IgD-negative memory B cell (primary cell): Measurements from ENCODE around the gene ZACN. TPM values are rescaled to one million over a fixed set of nuclear protein-coding genes. Genes with fewer than 3 reads are reported as not detected.
A peak's percentile ranks its signal among the peaks of the same experiment; 100 is the strongest.

Source experiments
- H3K27ac Mint-ChIP-seq, 3 donors: one replicate each; pipeline ENCODE4 v1.8.0; 2020 to 2022; ENCODE audit warnings: mild to moderate bottlenecking in 3 of 3, mixed read lengths in 3 of 3, moderate library complexity in 1 of 3
- H3K27me3 Mint-ChIP-seq: one replicate; pipeline ENCODE4 v1.8.0; 2021; ENCODE audit warnings: mixed read lengths
- H3K36me3 Mint-ChIP-seq: one replicate; pipeline ENCODE4 v1.8.0; 2020; ENCODE audit warnings: mild to moderate bottlenecking, mixed read lengths
- H3K4me1 Mint-ChIP-seq, 3 donors: one replicate each; pipeline ENCODE4 v1.8.0; 2020 to 2022; ENCODE audit warnings: mixed read lengths in 3 of 3, mild to moderate bottlenecking in 1 of 3
- H3K4me3 Mint-ChIP-seq, 4 donors: one replicate each; pipeline ENCODE4 v1.8.0; 2020 to 2022; ENCODE audit warnings: mild to moderate bottlenecking in 4 of 4, mixed read lengths in 4 of 4, moderate library complexity in 3 of 4
- H3K9me3 Mint-ChIP-seq, 3 donors: one replicate each; pipeline ENCODE4 v1.8.0; 2020 to 2021; ENCODE audit warnings: mixed read lengths in 3 of 3, mild to moderate bottlenecking in 1 of 3
- polyA plus RNA-seq: library from polyadenylated mRNA; unstranded; fragments of 300-500 nt; fragmentation: Illumina TruSeq; gene quantifications from one replicate; pipeline ENCODE4 v1.2.3, GENCODE V29; 2021

ZACN gene
- polyA plus RNA-seq, 1 donor from 2014 or later = 1.6 TPM

DNA sequence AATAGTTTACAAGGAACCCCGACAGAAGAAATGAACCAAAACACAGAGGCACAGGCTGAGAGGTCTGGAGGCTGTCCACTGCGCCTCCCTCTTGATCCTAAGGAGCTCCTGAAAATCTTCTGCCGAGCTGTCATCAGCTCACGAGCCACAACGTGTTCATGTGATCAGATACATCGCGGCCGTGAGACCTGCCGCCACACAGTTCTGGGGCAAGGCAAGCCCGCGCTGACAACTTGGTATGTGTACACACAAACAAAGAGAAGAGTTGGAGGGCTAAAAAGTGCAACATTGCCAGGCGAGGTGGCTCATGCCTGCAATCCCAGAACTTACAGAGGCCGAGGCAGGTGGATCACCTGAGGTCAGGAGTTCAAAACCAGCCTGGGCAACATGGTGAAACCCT is 17.0 kb downstream of the ZACN start:
- H3K36me3 Mint-ChIP-seq = peaks cover 14% of the 10 kb centered on the region
- H3K4me1 Mint-ChIP-seq = peaks cover 0 to 2% (median 2%) of the 10 kb centered on the region in 3 donors
- no peak overlapping the region for H3K4me3 Mint-ChIP-seq
- H3K27ac Mint-ChIP-seq = no peak overlapping the region
- H3K27me3 Mint-ChIP-seq = no peaks in the 10 kb centered on the region
- no peaks in the 10 kb centered on the region for H3K9me3 Mint-ChIP-seq

DNA sequence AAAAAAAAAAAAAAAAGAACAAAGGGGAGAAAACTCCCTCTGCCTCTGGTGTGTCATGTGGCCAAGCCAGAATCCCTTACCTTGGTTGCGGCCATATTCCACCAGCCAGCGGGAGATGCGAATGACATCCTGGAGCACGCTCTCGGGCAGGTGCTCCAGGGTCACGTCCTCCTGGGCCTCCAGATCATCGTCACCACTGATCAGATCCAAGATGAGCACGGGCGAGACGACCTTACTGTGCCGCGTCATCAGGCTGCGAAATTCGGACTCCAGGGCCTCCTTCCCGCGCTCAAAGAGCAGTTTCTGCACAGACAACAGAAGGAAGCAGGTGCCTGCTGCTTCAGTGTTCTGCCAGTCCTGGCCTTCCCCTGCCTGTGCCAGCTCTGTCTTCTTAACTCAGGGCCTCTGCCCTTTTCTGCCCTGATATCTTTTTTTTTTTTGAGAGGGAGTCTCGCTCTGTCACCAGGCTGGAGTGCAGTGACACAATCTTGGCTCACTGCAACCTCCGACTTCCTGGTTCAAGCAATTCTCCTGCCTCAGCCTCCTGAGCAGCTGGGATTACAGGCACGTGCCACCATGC is 18.8 kb downstream of the ZACN start:
- Mint-ChIP-seq H3K4me3 (no peak overlapping the region), H3K36me3 (peaks cover 16% of the 10 kb centered on the region), H3K4me1 (peaks cover 2 to 12% (median 9%) of the 10 kb centered on the region in 3 donors)

DNA sequence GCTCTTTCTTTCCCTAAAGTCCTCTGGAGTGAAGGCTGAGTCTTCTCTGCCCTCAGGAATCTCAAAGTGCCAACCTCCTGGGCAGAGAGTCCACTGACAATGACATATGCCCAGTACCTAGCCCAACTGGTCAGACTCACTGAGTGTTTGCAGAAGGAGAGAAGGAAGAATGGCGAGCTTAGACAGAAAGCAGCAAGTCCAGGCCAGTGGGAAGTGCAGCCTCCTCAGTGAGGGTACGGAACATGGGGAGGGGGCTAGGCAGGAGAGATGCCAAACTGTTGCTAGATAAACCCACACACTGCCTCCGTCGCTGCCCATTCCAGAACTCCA is 23.9 kb downstream of the ZACN start:
- Mint-ChIP-seq H3K36me3 (peaks cover 11% of the 10 kb centered on the region), H3K27ac (peak overlapping the region; percentile 85 to 93 (median 91)), H3K9me3 (no peaks in the 10 kb centered on the region), H3K4me3 (peak overlapping the region; percentile 95 to 99 (median 96)), H3K27me3 (no peaks in the 10 kb centered on the region), H3K4me1 (peaks cover 13 to 20% (median 18%) of the 10 kb centered on the region in 3 donors)

More for the DNA sequence above, 18.8 kb downstream of the ZACN start:
- no peaks in the 10 kb centered on the region for H3K9me3 Mint-ChIP-seq
- H3K27ac Mint-ChIP-seq = no peak overlapping the region
- no peaks in the 10 kb centered on the region for H3K27me3 Mint-ChIP-seq

DNA sequence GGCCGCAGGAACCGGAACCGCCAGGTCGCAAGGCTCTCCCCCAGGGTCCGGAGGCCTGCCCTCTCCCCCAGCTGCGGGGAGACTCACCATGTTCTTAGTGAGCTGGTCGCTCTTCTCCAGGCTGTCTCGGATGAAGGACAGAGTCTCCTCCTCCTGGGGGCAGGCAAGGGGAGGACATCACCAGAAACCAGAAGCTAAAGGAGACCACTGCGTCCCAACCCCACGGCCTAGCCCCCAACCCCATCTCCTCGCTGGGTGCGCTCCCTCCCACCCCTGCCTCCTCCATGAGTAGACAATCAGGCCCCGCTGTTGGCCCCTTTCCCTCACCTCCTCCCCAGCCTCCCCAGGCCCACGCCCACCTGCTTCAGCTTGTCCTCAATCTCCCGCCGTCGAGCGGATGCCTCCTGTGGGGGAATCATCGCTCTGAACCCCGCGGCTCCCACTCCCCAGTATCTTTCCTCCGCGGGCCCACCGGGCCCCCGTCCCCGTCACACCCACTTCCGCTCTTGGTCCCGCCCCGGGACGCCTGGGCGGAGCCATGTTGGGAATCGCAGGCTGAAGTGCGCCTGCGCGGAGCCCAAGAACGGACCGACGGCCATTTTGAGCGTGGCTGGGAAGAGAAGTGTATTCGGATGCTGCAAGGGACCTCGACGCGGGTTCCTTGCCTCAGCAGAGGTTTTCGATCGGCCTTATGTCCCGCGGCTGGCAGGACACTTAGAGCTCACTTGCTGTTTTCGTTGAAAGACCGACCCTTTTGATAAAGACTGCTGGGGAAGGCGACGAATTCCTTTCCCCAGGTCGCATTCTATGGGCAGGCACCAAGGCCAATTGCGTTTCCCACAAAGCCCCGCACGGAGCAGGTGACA is 24.5 kb downstream of the ZACN start, which contains the start of gene EXOC7:
Gene EXOC7, minus strand, starts transcription at position 514 of the 866 bp plus-strand sequence. Its CDS starts 95 bp downstream, at position 419.
- Mint-ChIP-seq H3K4me3 (peak within 1 kb of the TSS; percentile 95 to 99 (median 96)), H3K4me1 (peaks cover 13 to 20% (median 18%) of the 10 kb centered on the region in 3 donors), H3K9me3 (no peaks in the 10 kb centered on the region), H3K27ac (peak within 1 kb of the TSS; percentile 85 to 93 (median 91)), H3K36me3 (peaks cover 11% of the 10 kb centered on the region), H3K27me3 (no peaks in the 10 kb centered on the region)

DNA sequence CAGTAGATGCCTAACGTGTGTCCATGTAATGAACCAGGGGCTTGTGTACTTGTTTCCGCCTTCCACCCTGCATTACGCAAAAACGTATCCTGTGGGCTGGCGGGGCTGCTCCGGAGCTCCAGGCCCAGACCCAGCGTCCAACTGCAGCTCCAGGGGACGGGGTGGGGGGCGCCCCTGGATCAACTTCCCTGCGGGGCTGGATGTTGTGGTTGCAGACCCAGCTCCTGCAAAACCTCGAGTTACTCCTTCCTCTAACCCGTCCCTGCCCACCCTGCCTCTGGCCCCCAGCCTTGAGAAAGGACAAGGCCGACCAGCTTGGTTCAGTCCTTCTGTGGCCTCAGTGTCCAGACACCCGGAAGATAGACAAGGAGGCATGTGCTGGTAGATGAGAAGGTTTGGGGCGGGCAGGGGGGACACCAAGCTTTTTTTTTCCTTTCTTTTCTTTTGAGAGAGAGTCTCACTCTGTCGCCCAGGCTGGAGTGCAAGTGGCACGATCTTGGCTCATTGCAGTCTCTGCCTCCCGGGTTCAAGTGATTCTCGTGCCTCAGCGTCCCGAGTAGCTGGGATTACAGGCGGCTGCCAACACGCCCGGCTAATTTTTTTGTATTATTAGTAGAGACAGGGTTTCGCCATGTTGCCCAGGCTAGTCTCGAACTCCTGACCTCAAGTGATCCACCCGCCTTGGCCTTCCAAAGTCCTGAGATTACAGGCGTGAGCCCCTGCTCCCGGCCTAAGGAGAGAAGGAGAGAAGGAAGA is 25.3 kb downstream of the ZACN start:
- no peaks in the 10 kb centered on the region for H3K9me3 Mint-ChIP-seq
- peak overlapping the region; percentile 95 to 99 (median 96) for H3K4me3 Mint-ChIP-seq
- H3K4me1 Mint-ChIP-seq = peaks cover 13 to 20% (median 18%) of the 10 kb centered on the region in 3 donors
- peaks cover 9% of the 10 kb centered on the region for H3K36me3 Mint-ChIP-seq
- H3K27ac Mint-ChIP-seq = peak overlapping the region; percentile 85 to 93 (median 91)
- no peaks in the 10 kb centered on the region for H3K27me3 Mint-ChIP-seq

DNA sequence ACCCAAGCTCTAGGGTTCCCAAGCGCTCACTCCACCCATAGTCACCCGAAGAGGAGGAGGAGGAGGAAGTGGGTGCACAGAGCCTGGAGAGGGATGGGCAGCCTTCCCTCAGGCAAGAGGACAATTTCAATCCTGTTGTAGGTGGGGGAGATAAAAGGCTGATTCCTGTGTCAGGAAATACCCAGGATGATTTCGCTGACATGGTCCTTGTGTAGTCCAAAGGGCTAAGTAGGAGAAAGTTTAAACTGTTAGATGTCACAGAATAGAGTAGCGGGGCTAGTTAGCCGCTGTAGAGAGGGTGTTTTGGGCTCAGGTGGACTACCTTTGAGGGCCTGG is 25.9 kb downstream of the ZACN start:
- Mint-ChIP-seq H3K27ac (peak overlapping the region in 2 of 3 donors; percentile 53 to 83), H3K27me3 (no peaks in the 10 kb centered on the region), H3K9me3 (no peaks in the 10 kb centered on the region), H3K4me3 (peak overlapping the region in 3 of 4 donors; percentile 26 to 95 (median 60)), H3K4me1 (peaks cover 13 to 20% (median 18%) of the 10 kb centered on the region in 3 donors), H3K36me3 (peaks cover 5% of the 10 kb centered on the region)

DNA sequence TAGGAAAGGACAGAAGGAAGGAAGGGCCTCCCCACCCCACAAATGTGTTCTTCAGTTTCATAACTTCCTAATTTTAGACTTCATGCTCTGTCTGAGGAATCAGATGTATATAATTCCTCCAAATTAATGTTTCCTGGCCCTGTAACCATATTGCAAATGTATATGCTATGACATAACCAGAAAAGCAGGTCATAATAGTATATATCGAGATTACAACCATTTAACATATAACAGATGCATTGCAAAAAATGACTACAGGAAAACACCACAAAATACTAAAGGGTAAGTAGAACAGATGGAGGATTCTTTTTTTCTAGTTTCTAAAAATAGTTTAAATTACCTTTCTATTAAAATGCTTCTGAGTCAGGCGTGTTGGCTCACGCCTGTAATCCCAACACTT is 27.7 kb downstream of the ZACN start:
- Mint-ChIP-seq H3K27ac (no peak overlapping the region), H3K9me3 (no peaks in the 10 kb centered on the region), H3K4me3 (no peak overlapping the region), H3K27me3 (no peaks in the 10 kb centered on the region), H3K4me1 (peaks cover 11 to 16% (median 15%) of the 10 kb centered on the region in 3 donors), H3K36me3 (peaks cover 2% of the 10 kb centered on the region)

DNA sequence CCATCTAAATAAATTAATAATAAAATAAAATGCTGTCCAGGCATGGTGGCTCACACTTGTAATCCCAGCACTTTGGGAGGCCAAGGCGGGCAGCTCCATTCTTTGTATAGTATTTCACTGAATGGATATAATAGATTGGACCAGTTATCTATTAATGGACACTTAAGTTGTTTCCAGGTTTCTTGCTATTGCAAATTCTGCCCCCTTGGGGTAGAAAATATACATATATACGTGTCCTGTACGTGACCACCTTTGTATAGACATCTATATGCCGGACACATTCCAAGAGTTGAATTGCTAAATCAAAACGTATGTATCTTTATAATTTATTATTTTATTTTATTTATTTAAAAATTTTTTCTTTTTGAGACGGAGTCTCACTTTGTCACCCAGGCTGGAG is 28.5 kb downstream of the ZACN start:
- Mint-ChIP-seq H3K36me3 (peaks cover 2% of the 10 kb centered on the region), H3K4me3 (no peak overlapping the region), H3K27ac (no peak overlapping the region), H3K27me3 (no peaks in the 10 kb centered on the region), H3K4me1 (peaks cover 11 to 12% (median 11%) of the 10 kb centered on the region in 3 donors), H3K9me3 (no peaks in the 10 kb centered on the region)

DNA sequence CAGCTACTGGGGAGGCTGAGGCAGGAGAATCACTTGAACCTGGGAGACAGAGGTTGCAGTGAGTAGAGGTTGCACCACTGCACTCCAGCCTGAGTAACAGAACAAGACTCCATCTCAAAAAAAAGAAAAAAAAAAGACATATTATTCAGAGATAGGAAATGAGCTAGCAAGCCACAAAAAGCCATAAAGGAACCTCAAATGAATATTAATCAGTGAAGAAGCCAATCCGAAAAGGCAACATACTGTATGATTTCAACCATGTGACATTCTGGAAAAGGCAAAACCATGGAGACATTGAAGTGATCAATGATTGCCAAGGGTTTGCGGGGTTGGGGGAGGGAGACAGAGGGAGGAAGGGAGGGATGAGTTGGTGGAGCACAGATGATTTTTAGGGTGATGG is 33.0 kb downstream of the ZACN start:
- Mint-ChIP-seq H3K4me1 (no peaks in the 10 kb centered on the region), H3K4me3 (no peak overlapping the region), H3K9me3 (peaks cover 0 to 3% (median 0%) of the 10 kb centered on the region in 3 donors), H3K27me3 (peaks cover 3% of the 10 kb centered on the region), H3K27ac (no peak overlapping the region), H3K36me3 (no peaks in the 10 kb centered on the region)

DNA sequence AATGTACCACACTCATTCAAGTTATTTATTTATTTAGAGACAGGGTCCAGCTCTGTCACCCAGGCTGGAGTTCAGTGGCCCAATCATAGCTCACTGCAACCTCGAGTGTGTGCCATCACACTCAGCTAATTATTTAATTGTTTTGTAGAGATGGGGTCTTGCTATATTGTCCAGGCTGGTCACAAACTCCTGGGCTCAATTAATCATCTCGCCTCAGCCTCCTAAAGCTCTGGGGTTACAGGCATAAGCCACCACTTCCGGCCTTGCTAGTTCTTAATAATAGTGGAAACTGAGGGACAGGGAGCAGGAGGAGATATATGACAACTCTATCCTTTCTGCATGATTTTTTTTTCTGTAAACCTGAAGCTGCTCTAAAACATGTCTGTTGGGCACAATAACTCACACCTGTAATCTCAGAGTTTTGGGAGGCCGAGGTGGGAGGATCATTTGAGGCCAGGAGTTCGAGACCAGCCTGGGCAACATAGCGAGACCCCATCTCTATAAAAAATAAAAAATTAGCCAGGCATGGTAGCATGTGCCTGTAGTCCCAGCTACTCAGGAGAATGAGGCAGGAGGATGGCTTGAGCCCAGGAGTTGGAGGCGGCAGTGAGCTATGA is 36.3 kb downstream of the ZACN start:
- Mint-ChIP-seq H3K27me3 (peaks cover 3% of the 10 kb centered on the region), H3K4me3 (no peak overlapping the region), H3K36me3 (no peaks in the 10 kb centered on the region), H3K9me3 (peaks cover 0 to 3% (median 0%) of the 10 kb centered on the region in 3 donors), H3K4me1 (no peaks in the 10 kb centered on the region), H3K27ac (no peak overlapping the region)

DNA sequence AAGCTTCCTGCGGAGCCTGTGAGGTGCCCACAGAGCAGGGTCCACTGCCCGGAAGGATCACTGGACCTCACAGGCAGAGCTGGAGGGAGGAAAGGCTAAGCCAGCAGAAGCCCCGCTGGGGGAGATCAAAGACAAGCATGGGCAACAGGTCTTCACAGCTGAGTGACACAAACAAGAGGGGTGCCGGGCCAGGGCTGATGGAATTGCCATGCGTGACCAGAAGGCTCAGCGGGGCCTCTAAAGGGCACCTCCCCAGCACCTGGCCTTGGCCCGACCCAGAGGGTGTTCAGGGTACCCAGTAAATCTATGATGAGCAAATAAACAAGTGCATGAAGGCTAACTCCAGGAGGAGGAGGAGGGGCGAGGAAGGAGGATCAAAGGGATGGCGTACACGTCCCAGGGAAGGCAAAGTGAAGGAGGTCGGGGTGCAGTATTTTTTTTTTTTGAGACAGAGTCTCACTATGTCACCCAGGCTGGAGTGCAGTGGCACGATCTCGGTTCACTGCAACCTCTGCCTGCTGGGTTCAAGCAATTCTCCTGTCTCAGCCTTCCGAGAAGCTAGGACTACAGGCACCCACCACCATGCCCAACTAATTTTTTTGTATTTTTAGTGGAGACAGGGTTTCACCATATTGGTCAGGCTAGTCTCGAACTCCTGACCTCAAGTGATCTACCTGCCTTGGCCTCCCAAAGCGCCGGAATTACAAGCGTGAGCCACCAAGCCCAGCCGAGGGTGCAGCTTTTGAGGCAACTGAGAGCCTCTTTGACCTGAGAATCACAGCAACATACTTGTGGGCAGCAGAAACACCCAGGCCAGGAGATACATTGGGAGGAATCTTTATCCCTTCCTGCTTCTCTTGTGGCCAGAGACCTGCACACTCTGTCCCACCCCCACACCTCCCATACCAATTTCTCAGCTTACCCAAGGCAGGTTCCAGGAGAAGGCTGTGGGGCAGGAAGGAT is 40.7 kb downstream of the ZACN start:
- Mint-ChIP-seq H3K27me3 (no peaks in the 10 kb centered on the region), H3K4me3 (no peak overlapping the region), H3K4me1 (peaks cover 0 to 11% (median 4%) of the 10 kb centered on the region in 3 donors), H3K27ac (peak overlapping the region in 1 of 3 donors; percentile 39), H3K9me3 (no peaks in the 10 kb centered on the region), H3K36me3 (no peaks in the 10 kb centered on the region)

DNA sequence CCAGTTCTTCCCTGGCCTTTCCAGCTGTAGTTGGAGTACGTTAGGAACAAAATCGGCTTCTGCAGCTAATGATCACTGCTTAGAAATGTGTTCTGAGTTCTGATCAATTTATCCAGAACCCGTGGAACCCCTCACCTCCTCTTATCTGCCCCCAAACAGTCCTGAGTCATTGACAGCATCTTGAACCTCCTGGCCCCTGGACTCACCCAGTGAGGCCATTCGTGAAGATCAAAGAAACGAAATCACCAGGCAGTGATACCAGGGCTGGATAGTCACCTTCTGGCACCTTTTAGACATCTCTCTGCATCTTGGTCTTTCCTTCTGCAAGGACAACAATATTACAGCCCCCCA is 41.7 kb downstream of the ZACN start:
- Mint-ChIP-seq H3K4me1 (peaks cover 0 to 12% (median 4%) of the 10 kb centered on the region in 3 donors), H3K4me3 (no peak overlapping the region), H3K27ac (no peak overlapping the region), H3K27me3 (no peaks in the 10 kb centered on the region), H3K36me3 (no peaks in the 10 kb centered on the region), H3K9me3 (no peaks in the 10 kb centered on the region)

DNA sequence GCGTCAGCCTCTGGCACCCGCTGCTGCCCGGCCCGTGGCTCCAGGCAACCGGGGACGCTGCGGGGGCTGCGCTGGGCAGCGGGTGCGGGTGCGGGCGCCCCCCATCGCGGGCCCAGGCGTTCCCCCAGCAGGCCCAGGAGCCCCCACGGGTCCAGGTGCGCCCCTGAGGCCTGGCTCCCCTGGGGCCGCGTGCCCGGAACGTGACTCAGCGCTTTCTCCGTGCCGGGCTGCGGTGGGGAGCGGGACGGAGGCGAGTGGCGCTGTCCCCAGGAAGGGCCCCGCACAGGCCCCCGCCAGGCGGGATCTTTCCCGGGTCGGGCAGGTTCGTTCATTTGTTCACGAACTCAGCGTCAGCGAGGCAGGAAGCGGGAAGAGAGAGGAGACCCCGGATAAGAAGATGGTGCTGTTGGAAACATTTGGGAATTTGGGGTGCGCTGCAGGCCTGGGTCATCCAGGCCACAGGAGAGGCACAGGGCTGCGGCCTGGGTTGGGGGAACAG is 43.0 kb downstream of the ZACN start:
- Mint-ChIP-seq H3K4me3 (peak overlapping the region in 2 of 4 donors; percentile 63 to 68), H3K27ac (peak overlapping the region in 2 of 3 donors; percentile 25 to 78), H3K4me1 (peaks cover 0 to 12% (median 4%) of the 10 kb centered on the region in 3 donors), H3K9me3 (no peaks in the 10 kb centered on the region), H3K27me3 (no peaks in the 10 kb centered on the region), H3K36me3 (no peaks in the 10 kb centered on the region)
